Astrocyte (in vitro differentiated cells and primary cell): ENCODE measurements around the gene ROR1. TPM values are rescaled to one million over a fixed set of nuclear protein-coding genes. Genes with fewer than 3 reads are reported as not detected.

Experiments
- DNase-seq: peaks from one replicate; pipeline ENCODE4 v3.0.0-alpha.2; 2010; ENCODE audit warnings: low read depth
- FAIRE-seq: peaks from 2 replicates; lab custom pipeline; 2011; peaks lifted over from hg19 to GRCh38; lab: Jason Lieb, UNC
- H2AFZ ChIP-seq: 2 replicates; pipeline ENCODE4 v1.6.0; 2012; ENCODE audit warnings: low read depth, low read length, inconsistent platforms
- H3K27ac ChIP-seq: 2 replicates; pipeline ENCODE4 v1.5.1; 2011; ENCODE audit warnings: low read depth, low read length, inconsistent platforms
- H3K27me3 ChIP-seq: 2 replicates; pipeline ENCODE4 v1.6.0; 2011; ENCODE audit warnings: low read length, inconsistent platforms; ENCODE audit not compliant: insufficient read depth
- H3K36me3 ChIP-seq: 2 replicates; pipeline ENCODE4 v1.5.1; 2011; ENCODE audit warnings: low read length, inconsistent platforms; ENCODE audit not compliant: insufficient read depth
- H3K4me1 ChIP-seq: 2 replicates; pipeline ENCODE4 v1.5.1; 2011; ENCODE audit warnings: low read length, inconsistent platforms; ENCODE audit not compliant: insufficient read depth
- H3K4me2 ChIP-seq: 2 replicates; pipeline ENCODE4 v1.6.0; 2012; ENCODE audit warnings: low read length, inconsistent platforms
- H3K4me3 ChIP-seq: 2 replicates; pipeline ENCODE4 v1.5.1; 2011; ENCODE audit warnings: low read depth, mild to moderate bottlenecking, low read length, inconsistent platforms; ENCODE audit not compliant: insufficient read depth
- H3K79me2 ChIP-seq: 2 replicates; pipeline ENCODE4 v1.6.0; 2012; ENCODE audit warnings: mild to moderate bottlenecking, low read length, inconsistent platforms; ENCODE audit not compliant: insufficient read depth
- H3K9ac ChIP-seq: 2 replicates; pipeline ENCODE4 v1.6.0; 2012; ENCODE audit warnings: mild to moderate bottlenecking, low read length, inconsistent platforms
- H3K9me3 ChIP-seq: 2 replicates; pipeline ENCODE4 v1.5.1; 2012; ENCODE audit warnings: low read depth, mild to moderate bottlenecking, low read length, inconsistent platforms; ENCODE audit not compliant: insufficient read depth
- H4K20me1 ChIP-seq: 2 replicates; pipeline ENCODE4 v1.6.0; 2012; ENCODE audit warnings: low read length, inconsistent platforms; ENCODE audit not compliant: insufficient read depth
- H3K27ac Mint-ChIP-seq: one replicate; pipeline ENCODE4 v1.8.0; 2021; ENCODE audit warnings: mild to moderate bottlenecking, mixed read lengths; ENCODE audit not compliant: unreplicated experiment
- H3K27me3 Mint-ChIP-seq: one replicate; pipeline ENCODE4 v1.8.0; 2021; ENCODE audit warnings: low read depth, mixed read lengths; ENCODE audit not compliant: unreplicated experiment
- H3K36me3 Mint-ChIP-seq: one replicate; pipeline ENCODE4 v1.8.0; 2021; ENCODE audit warnings: low read depth, mixed read lengths; ENCODE audit not compliant: unreplicated experiment
- H3K4me1 Mint-ChIP-seq: one replicate; pipeline ENCODE4 v1.8.0; 2021; ENCODE audit warnings: low read depth, mixed read lengths; ENCODE audit not compliant: unreplicated experiment
- H3K4me3 Mint-ChIP-seq: one replicate; pipeline ENCODE4 v1.8.0; 2021; ENCODE audit warnings: mild to moderate bottlenecking, moderate library complexity, mixed read lengths; ENCODE audit not compliant: unreplicated experiment
- H3K9me3 Mint-ChIP-seq: one replicate; pipeline ENCODE4 v1.8.0; 2021; ENCODE audit warnings: mild to moderate bottlenecking, mixed read lengths; ENCODE audit not compliant: unreplicated experiment
- CTCF ChIP-seq: IDR thresholded peaks from 2 replicates; pipeline ENCODE4 v1.5.1; 2011; ENCODE audit warnings: low read depth, mild to moderate bottlenecking, inconsistent platforms, low read length, moderate library complexity; ENCODE audit not compliant: insufficient read depth
- EZH2 ChIP-seq: IDR thresholded peaks from 2 replicates; pipeline ENCODE4 v1.6.1; 2012; ENCODE audit warnings: mild to moderate bottlenecking, low read length, inconsistent platforms; ENCODE audit not compliant: insufficient read depth
- total RNA-seq: library from RNA; stranded (reverse); gene quantifications from 2 replicates; pipeline ENCODE4 v1.2.1, GENCODE V29; 2021

The ROR1 gene
- total RNA-seq, 1 donor from 2014 or later: 38.3 TPM

GRCh38 chr1:64147045-64147724, 373.4 kb downstream of the ROR1 start:
- Mint-ChIP-seq H3K9me3 (peaks cover 4% of the 10 kb centered on the region), H3K4me3 (no peak overlapping the region), H3K27me3 (no peaks in the 10 kb centered on the region), H3K36me3 (peaks cover 32% of the 10 kb centered on the region), H3K27ac (no peak overlapping the region), H3K4me1 (peaks cover 7% of the 10 kb centered on the region)
- no peaks in the 10 kb centered on the region for H3K36me3 ChIP-seq
- no peaks in the 10 kb centered on the region for H4K20me1 ChIP-seq
- TF ChIP-seq EZH2 (no peak), CTCF (no peak)
- no peak overlapping the region for H3K4me3 ChIP-seq
- no peaks in the 10 kb centered on the region for H3K9me3 ChIP-seq
- no peak overlapping the region for H3K27ac ChIP-seq
- H2AFZ ChIP-seq: no peak overlapping the region
- H3K79me2 ChIP-seq: no peaks in the 10 kb centered on the region
- DNase-seq (no peak), FAIRE-seq (no peak)
- H3K4me2 ChIP-seq: no peak overlapping the region
- no peak overlapping the region for H3K9ac ChIP-seq
- no peaks in the 10 kb centered on the region for H3K27me3 ChIP-seq
- no peaks in the 10 kb centered on the region for H3K4me1 ChIP-seq

- Mint-ChIP-seq H3K27ac (no peak overlapping the region), H3K9me3 (peaks cover 2% of the 10 kb centered on the region), H3K36me3 (peaks cover 29% of the 10 kb centered on the region), H3K27me3 (no peaks in the 10 kb centered on the region), H3K4me3 (no peak overlapping the region), H3K4me1 (peaks cover 7% of the 10 kb centered on the region)
- Histone ChIP-seq H3K27ac (no peak overlapping the region), H3K9ac (no peak overlapping the region), H3K36me3 (no peaks in the 10 kb centered on the region), H2AFZ (no peak overlapping the region), H3K27me3 (no peaks in the 10 kb centered on the region), H3K9me3 (no peaks in the 10 kb centered on the region), H3K79me2 (no peaks in the 10 kb centered on the region), H3K4me2 (no peak overlapping the region), H4K20me1 (no peaks in the 10 kb centered on the region), H3K4me1 (no peaks in the 10 kb centered on the region), H3K4me3 (no peak overlapping the region)
- DNase-seq (no peak), FAIRE-seq (no peak)
- TF ChIP-seq CTCF (no peak), EZH2 (no peak)
Observed at GRCh38 chr1:64147759-64148158, 373.9 kb downstream of the ROR1 start.

- TF ChIP-seq EZH2 (no peak), CTCF (no peak)
Observed at GRCh38 chr1:64150266-64150665, 376.4 kb downstream of the ROR1 start.

More at GRCh38 chr1:64150266-64150665, 376.4 kb downstream of the ROR1 start:
- Histone ChIP-seq H3K36me3 (no peaks in the 10 kb centered on the region), H3K27me3 (no peaks in the 10 kb centered on the region), H3K4me3 (no peak overlapping the region), H3K79me2 (no peaks in the 10 kb centered on the region), H3K9ac (no peak overlapping the region), H3K4me1 (no peaks in the 10 kb centered on the region), H3K9me3 (no peaks in the 10 kb centered on the region), H3K4me2 (no peak overlapping the region), H4K20me1 (no peaks in the 10 kb centered on the region), H3K27ac (no peak overlapping the region), H2AFZ (no peak overlapping the region)
- H3K27ac Mint-ChIP-seq: no peak overlapping the region
- no peak for FAIRE-seq
- H3K4me3 Mint-ChIP-seq: no peak overlapping the region
- DNase-seq: no peak
- peaks cover 7% of the 10 kb centered on the region for H3K4me1 Mint-ChIP-seq
- H3K9me3 Mint-ChIP-seq: peaks cover 2% of the 10 kb centered on the region
- H3K36me3 Mint-ChIP-seq: peaks cover 20% of the 10 kb centered on the region
- H3K27me3 Mint-ChIP-seq: no peaks in the 10 kb centered on the region
